GM21619 (cell line): ENCODE results near the gene ISLR.

Experiments used
- ATAC-seq: cut with Tn5 transposase; IDR thresholded peaks from one replicate; pipeline ENCODE4 v1.9.1; 2021; ENCODE audit not compliant: unreplicated experiment

Gene ISLR

DNA sequence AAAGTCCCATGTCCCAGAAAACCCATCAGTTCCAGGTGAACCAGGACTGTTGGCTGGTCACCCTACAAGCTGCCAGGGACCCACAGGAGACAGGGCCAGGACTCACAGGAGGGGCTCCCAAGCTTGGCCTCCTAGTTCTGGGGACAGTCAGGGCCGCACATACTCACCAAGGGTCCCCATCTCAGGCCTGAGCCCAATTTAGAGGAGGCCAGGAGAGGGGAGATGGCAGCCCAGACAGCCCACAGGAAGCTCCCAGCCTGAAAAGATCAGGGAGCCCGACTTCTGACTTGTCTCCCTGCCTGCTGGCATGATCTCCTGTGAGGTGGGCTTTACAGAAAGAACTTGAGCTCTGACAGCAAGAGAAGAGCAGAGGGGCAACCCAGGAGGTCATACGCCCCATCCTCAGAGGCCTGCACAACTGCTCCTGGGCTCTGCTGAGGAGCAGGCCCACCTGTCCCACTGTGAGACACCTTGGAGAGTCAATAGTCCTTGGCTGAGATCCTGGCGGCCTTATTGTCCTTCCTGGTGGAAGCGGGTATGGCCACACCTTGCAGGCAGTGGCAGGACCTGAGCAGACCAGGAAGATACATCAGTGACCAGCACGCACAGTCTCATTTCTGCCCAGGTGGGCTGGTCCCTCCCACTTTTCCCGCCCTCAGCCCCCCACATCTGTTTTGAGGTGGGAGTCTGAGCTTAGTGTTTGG lies 2.5 kb upstream of the ISLR start:
- no peak for ATAC-seq

DNA sequence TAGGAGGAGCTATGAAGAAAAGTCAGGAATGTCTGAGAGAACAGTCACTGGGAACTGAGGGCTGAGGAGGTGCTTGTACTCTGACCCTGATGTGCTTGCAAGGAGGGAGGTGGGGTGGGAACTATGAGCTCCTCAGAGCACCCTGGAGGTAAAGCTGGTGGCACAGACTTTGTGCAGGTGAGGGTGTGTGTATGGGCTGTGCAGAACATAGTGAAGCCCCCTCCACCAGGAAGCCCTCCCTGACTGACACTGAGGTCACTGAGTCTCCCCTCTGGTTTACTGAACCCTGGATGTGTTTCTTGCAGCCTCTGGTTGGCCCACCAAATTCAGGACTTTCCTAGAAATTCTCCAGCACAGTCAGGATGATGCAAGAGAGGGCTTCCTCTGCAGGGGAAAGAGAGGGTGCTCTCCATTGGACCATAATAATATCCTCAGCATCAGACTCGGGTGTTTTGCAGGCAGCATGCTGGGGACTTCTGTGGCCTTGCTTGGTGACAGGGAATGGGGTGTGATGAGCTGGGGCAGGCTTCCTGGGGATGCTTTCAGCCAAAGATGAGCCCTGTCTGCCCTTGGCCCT lies 1.5 kb upstream of the ISLR start:
- no peak for ATAC-seq

DNA sequence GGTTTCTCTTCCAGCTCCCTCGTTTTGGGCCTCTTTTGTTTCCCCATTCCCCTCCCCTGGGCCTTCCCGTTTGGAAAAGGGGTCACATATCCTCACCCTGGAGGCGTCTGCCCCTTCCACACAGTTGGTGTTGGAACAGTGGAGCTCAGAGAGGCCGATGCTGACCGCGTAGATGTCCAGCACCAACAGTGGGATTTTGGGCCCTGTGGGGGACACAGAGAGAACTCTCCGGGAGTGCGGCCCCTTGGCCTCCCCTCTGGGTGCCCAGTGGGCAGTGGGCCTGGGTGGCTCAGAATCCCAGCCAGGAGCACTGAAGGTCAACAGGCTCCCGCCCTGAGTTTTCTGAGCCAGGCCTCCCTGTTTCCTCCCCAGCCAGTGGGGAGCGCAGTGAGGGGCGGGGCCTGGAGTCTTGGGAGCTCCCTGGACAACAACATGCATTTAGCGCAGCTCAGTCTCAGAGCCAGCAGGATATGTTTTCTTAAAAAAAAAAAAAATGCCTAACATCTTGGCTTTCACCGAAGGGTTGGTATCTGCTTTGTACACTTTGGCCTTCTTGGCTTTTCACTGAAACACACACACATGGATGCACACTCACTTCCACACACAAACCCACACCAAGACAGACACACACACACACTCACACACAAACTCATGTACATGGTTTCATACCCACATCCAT lies 670 bp upstream of the ISLR start:
- ATAC-seq: no peak

DNA sequence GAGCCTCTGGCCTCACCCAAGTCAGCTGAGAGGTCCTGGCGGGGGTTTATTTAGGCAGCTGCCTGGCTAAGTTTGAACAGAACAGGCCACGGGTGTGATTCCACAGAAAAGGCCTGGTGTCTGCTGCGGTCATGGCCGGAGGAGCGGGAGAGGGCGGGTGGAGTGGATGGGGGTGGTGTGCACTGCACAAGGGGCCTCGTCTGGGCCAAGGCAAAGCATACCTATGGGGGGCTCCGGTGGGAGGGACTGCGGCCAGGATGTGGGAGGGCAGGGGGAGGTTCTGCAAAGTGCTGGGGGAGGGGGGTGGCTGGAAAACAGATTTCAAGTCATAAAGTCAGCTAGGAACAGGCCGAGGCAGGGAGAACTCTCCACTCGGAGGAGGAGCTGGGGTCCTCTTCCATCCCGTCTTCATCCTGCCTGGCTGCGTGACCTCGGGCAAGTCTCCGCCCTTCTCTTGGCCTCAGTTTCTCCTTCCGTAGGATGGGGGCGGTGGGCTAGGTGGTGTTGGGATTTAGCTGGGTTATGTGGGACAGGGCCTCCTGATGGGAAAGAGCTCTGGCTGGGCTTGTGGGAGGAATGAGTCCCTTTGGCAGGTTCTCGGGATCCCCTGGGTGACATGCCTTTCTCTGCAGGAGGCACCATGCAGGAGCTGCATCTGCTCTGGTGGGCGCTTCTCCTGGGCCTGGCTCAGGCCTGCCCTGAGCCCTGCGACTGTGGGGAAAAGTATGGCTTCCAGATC lies 878 bp downstream of the ISLR start:
- no peak for ATAC-seq

DNA sequence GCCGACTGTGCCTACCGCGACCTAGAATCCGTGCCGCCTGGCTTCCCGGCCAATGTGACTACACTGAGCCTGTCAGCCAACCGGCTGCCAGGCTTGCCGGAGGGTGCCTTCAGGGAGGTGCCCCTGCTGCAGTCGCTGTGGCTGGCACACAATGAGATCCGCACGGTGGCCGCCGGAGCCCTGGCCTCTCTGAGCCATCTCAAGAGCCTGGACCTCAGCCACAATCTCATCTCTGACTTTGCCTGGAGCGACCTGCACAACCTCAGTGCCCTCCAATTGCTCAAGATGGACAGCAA lies 1.4 kb downstream of the ISLR start:
- no peak for ATAC-seq

DNA sequence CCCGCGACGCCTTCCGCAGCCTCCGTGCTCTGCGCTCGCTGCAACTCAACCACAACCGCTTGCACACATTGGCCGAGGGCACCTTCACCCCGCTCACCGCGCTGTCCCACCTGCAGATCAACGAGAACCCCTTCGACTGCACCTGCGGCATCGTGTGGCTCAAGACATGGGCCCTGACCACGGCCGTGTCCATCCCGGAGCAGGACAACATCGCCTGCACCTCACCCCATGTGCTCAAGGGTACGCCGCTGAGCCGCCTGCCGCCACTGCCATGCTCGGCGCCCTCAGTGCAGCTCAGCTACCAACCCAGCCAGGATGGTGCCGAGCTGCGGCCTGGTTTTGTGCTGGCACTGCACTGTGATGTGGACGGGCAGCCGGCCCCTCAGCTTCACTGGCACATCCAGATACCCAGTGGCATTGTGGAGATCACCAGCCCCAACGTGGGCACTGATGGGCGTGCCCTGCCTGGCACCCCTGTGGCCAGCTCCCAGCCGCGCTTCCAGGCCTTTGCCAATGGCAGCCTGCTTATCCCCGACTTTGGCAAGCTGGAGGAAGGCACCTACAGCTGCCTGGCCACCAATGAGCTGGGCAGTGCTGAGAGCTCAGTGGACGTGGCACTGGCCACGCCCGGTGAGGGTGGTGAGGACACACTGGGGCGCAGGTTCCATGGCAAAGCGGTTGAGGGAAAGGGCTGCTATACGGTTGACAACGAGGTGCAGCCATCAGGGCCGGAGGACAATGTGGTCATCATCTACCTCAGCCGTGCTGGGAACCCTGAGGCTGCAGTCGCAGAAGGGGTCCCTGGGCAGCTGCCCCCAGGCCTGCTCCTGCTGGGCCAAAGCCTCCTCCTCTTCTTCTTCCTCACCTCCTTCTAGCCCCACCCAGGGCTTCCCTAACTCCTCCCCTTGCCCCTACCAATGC lies 2.0 kb downstream of the ISLR start:
- no peak for ATAC-seq

DNA sequence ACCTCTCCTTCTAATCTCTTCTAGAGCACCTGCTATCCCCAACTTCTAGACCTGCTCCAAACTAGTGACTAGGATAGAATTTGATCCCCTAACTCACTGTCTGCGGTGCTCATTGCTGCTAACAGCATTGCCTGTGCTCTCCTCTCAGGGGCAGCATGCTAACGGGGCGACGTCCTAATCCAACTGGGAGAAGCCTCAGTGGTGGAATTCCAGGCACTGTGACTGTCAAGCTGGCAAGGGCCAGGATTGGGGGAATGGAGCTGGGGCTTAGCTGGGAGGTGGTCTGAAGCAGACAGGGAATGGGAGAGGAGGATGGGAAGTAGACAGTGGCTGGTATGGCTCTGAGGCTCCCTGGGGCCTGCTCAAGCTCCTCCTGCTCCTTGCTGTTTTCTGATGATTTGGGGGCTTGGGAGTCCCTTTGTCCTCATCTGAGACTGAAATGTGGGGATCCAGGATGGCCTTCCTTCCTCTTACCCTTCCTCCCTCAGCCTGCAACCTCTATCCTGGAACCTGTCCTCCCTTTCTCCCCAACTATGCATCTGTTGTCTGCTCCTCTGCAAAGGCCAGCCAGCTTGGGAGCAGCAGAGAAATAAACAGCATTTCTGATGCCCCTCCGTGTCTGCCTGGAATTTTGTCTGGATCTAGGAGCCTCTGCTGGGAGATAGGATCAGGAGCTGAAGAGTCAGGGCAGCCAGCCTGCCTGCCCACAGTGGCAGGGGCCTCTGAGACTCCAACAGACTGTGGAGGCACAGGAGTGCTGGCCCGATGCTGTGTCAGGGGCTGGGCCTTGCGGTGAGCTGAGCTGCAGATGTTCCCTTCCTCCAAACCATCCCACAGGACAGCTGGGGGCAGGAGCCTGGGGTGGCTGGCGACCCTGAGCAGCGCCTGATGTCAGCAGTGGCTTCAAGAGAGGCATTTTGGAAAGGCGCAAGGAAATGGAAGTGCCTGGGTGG lies 3.0 kb downstream of the ISLR start:
- ATAC-seq: no peak

DNA sequence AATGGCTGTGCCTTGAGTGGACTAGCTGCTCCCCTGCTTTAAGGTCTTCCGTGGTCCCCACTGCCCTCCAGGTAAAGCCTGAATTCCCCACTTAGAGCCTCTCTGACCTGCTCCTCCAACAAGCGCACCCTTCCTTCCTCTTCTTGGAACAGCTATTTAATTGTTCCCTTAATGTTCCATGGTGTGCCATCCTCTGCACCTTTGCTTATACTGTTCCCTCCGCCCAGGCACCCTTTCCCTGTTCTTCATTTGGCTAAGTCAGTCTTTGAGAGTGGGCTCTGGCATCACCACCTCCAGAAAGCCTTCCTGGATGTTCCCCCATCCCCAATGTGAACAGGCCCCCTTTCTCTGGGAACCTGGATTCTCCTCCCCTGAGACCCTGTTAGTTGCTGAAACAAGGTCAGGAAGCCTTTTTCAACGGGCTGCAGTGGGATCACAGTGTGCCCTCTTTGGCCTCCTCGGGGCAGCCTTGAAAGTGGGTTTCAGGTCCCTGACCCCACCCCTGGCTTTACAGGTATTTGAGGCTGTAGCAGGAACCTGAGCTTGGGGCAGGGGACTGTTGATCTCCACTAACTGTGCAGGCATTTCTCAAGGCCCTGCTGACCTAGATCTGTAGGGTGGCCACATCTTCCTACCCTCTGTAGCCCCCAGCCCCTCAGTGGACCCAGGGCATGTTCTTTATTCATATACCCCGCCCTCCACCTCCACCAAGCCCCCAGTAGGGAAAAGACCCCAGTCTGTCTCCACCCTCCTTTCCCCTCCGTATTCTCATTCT lies 5.0 kb downstream of the ISLR start:
- ATAC-seq: no peak

DNA sequence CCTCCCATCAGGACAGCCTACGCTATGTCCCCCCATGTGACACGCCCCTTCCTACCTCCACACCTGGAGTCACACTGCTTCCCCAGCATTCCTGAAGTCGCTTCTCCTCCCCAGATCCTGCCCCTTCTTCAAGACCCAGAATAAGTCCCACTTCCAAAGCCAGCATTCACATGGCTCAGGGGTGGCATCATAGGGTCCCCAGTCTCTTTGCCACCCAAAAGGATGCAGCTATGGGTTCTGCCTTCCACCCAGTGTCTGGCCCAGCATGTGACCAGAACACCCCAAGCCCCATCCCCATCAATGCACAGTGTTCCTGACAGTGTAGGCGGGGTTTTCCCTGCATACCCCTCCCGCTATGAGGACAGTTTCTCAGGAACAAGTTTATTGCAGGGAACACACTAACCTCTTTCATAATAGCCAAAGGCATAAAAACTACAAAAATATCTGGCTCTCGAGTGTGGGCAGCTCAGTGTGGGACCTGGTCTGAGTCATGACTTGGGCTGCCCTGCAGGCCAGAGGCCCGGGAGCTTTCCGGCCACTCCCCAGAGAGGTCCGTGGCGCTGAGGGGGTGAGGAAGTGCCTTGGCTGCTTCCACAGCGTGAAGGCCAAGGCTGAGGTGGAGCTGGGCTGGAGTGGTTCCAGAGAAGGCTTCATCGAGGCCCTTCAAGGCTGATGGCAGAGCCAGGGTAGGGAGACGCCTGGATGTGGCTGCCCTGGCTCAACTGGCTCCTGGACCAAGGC lies 5.8 kb downstream of the ISLR start:
- no peak for ATAC-seq

DNA sequence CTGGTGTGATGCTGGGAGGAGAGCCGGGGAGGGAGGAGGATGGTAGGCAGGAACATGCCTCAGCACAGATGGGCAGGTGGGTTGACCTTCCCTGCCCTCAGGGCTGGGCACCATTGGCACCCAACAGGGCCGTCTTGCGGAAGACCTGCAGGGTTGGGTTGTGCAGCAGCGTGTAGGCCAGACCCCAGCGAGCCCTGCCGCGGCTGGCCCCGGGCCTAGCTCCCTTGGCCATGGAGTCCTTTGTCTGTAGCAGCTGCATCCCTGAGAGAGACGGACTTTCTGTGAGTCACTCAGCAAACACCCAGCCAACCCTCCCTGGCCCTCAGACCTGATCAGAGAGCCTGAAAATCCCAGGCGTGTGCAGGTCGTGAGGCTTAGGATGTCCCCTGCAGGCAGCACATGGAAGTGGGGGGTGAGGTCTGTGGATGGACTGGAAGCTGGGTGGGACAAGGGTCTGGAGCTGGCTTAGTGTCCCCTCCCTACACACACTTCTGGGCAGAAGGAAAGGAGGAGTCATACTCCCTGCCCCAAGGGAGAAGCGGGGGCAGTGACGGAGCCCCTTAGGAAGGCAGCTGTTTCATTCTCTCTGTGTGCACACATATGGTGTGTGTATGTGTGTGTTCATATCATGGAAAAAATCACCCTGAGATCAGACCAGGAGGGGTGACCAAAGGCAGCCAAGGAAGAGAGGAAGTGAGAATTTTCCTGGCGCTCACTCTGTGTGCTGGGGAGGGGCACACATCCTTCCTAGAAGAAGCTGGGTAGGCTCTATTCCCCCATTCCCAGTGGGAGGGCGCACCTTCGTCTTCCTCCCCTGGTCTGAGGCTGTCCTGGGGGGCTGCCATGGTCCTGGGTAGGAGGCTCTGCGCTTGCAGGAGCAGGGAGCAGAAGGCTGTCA lies 6.7 kb downstream of the ISLR start:
- no peak for ATAC-seq

DNA sequence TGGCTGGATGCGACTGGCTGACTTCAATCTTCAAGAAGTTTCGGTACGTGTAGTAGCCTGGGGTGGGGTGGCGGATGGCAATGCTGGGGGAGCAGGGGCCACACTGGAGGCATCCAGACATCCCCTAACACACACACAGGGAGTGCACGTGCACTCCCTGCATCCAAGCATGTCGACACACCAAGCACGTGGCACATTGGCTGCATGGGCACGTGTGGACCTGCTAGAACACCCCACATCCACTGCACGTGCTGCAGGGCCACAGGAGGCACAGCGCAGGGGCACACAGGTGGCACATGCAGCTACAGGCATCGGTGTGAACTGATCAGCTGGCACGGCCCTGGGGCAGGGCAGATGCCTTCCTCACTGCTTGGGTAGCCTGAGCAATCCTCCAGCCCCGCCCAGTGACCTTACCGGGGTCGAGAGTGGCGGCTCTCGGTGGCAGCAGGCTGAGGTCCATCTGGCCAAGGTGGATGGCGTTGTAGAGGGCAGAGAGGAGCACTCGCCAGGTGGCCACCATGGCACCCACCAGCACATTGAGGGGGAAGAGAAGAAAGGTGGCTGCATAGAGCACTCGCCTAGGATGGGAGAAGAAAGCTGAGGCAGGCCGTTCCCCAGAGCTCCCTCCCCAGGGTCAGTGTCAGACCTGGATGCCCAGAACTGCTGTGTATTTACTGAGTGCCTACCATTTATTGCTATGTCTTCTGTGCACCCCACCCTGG lies 7.5 kb downstream of the ISLR start:
- no peak for ATAC-seq

DNA sequence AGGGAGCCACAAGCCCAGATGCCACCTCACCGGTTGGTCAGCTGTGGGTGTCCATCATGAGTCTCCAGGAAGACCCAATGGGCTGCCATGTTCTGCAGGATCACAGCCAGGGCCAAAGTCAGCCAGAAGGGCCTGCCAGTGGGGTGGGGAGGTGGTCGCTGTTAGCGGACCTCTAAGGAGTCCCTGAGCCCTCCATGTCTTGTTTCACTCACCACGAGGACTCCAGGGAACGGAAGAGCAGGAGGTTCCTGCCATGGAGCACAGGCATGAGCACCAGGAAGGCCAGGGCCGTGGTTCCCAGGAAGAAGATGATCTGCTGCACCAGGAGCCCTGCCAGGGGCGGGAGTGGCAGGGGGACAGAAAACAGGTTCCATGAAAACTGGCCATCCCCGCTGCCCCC lies 8.6 kb downstream of the ISLR start:
- no peak for ATAC-seq

DNA sequence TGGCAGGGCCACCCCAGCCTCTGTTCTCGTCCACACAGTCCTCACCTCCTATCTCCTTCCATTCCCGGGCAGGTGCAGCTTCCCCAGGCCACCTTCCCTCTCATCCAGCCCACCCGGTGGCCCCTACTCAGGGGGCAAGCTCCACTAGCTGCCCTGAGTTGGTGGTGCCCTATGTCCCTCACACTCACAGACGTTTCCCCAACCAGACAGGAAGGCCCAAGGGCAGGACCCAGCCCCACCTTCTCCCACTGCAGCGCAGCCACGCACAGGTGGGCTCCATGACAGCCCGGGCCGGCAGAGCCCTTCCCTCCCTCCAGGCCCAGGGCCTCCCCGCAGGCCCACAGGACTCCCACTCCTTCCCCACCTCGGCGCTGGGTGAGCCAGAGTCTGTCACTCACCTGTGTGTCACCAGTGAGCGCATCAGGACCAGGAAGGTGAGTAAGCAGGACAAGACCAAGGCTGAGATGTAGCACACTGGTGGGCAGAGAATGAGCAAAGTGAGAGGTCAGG lies 11.1 kb downstream of the ISLR start:
- ATAC-seq: no peak

DNA sequence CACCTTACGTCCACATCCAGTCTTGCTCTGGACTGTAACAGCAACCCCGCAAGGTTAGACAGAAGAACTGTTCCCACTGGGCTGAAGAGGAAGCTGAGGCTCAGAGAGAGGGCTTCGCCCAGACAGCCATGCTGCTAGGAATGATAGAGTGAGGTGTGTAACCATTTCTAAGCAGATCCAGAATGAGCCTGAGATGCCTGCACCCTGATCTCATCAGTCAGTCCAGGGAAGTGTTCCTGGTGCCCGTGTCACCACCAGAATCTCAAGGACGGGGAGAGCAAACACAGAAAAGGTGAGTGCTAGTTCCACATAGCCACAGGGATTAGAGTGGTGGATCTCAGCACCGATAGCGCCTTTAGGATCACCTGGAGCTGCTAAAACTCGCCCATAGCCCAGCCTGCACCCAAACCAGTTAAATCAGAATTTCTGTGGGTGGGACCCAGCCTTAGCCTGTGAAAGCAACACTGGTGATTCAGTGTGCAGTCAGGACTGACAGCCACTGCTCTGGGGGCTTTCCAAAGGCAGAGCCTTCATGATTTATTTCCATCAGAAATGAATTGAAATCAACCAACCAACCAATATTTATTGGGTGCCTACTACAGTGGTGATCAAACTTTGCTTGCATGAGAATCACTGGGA lies 12.3 kb downstream of the ISLR start:
- ATAC-seq: no peak

DNA sequence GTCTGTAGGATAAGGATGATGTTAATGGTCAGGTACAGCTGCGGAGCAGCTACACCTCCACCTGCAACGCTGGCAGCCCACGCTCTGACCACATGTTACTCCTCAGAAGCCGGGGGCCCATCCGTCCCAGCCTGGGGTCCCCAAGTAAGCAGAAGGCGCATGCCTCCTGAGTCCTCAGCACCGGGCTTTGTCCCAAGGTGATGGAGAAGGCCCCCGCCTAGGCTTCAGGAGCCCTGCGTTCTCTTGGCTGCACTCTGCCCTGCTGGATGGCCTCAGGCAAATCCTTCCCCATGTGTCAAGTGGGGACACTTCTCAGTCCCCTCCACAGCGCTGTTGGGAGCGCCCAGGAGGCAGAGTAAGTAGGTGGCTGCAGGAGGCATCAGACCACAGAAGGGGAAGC lies 14.7 kb downstream of the ISLR start:
- ATAC-seq: no peak

DNA sequence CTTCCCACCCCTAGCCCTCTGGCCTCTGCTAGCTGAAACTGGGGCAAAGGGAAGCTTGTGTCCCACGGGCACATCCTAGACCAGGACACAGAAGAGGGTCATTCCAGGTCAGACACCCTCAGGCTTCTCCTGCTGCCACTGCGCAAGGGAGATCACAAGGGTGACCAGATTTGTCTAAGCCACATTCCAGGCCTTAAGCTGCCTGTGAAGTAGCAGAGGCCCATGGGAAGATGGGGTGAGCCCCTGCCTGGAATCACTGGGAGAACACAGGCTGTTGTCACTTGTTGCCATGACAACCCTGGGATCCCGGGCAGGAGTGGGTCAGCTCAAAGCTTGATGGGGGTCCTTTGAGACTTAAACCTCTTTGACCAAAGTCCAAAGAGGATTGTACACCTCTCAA lies 18.3 kb downstream of the ISLR start:
- no peak for ATAC-seq
